H1 (cell line): ENCODE results near the gene PPP2R2B. TPM values are rescaled to one million over a fixed set of nuclear protein-coding genes. Genes with fewer than 3 reads are reported as not detected.

Experiments
- CTCF ChIA-PET: fragments of 300-600 bp; sonication (Branson Sonifier 250); formaldehyde crosslinking; loops from one replicate; lab custom pipeline; 2021; ENCODE audit not compliant: partially characterized antibody; lab: Charles Lee
- POLR2A ChIA-PET: fragments of 300-600 bp; sonication (Branson Sonifier 250); formaldehyde crosslinking; loops from one replicate; lab custom pipeline; 2021; ENCODE audit warnings: inconsistent platforms; ENCODE audit not compliant: partially characterized antibody; lab: Charles Lee
- DNase-seq, 2 experiments: peaks; one replicate each; pipeline versions ENCODE4 v3.0.0 to v3.0.0-alpha.2; 2010 to 2022; ENCODE audit warnings: low spot score in 2 of 2, low read depth in 1 of 2, mixed read lengths in 1 of 2
- FAIRE-seq: peaks from 2 replicates; lab custom pipeline; 2011; peaks lifted over from hg19 to GRCh38; lab: Jason Lieb, UNC
- H2AFZ ChIP-seq: 2 replicates; pipeline ENCODE4 v1.8.1; 2012; ENCODE audit warnings: low read length, inconsistent platforms
- H2AK5ac ChIP-seq: 2 replicates; pipeline ENCODE4 v1.6.1; 2013; ENCODE audit warnings: low read depth, low read length
- H2BK120ac ChIP-seq: replicated peaks from 2 replicates; pipeline ENCODE3; 2013; ENCODE audit warnings: low read depth, low read length, inconsistent platforms
- H2BK12ac ChIP-seq: 2 replicates; pipeline ENCODE4 v1.6.1; 2013; ENCODE audit warnings: low read depth, low read length
- H2BK15ac ChIP-seq: 2 replicates; pipeline ENCODE4 v1.6.1; 2013; ENCODE audit warnings: low read length
- H2BK20ac ChIP-seq: 2 replicates; pipeline ENCODE4 v1.6.1; 2013; ENCODE audit warnings: low read length
- H2BK5ac ChIP-seq: 2 replicates; pipeline ENCODE4 v1.6.1; 2013; ENCODE audit warnings: low read depth, low read length
- H3K14ac ChIP-seq: 2 replicates; pipeline ENCODE4 v1.6.1; 2013; ENCODE audit warnings: inconsistent platforms; ENCODE audit not compliant: insufficient read length
- H3K18ac ChIP-seq: 2 replicates; pipeline ENCODE4 v1.6.1; 2013; ENCODE audit warnings: low read length; ENCODE audit errors: extremely low read depth
- H3K23ac ChIP-seq: 2 replicates; pipeline ENCODE4 v1.6.1; 2013; ENCODE audit warnings: inconsistent platforms; ENCODE audit not compliant: insufficient read length
- H3K23me2 ChIP-seq: 2 replicates; pipeline ENCODE4 v1.6.1; 2013; ENCODE audit warnings: low read depth, low read length
- H3K27ac ChIP-seq: 2 replicates; pipeline ENCODE4 v1.6.1; 2011; ENCODE audit warnings: low read depth, low read length, inconsistent platforms
- H3K27me3 ChIP-seq, 4 experiments: replicated peaks in 1 of 4; 1 replicate in 1 of 4; 2 replicates in 3 of 4; pipeline versions ENCODE4 v1.6.1 to v1.8.1; 2011 to 2013; ENCODE audit warnings: low read length in 3 of 4, mild to moderate bottlenecking in 3 of 4, inconsistent platforms in 2 of 4, mixed read lengths in 2 of 4, moderate library complexity in 1 of 4; ENCODE audit not compliant: control insufficient read depth in 3 of 4, insufficient read depth in 3 of 4; ENCODE audit errors: extremely low read depth in 1 of 4
- H3K36me3 ChIP-seq, 4 experiments: 2 replicates each; pipeline versions ENCODE4 v1.6.1 to v1.8.1; 2011 to 2013; ENCODE audit warnings: mild to moderate bottlenecking in 4 of 4, low read length in 3 of 4, moderate library complexity in 2 of 4, control low read depth in 1 of 4, inconsistent platforms in 1 of 4; ENCODE audit not compliant: insufficient read depth in 4 of 4, control insufficient read depth in 2 of 4
- H3K4ac ChIP-seq: replicated peaks from 2 replicates; pipeline ENCODE3; 2013; ENCODE audit warnings: low read length, low read depth, mixed read lengths, inconsistent platforms; ENCODE audit not compliant: insufficient read length
- H3K4me1 ChIP-seq, 4 experiments: replicated peaks in 1 of 4; 1 replicate in 1 of 4; 2 replicates in 3 of 4; pipeline versions ENCODE4 v1.6.1 to v1.8.1; 2011 to 2013; ENCODE audit warnings: low read length in 3 of 4, inconsistent platforms in 2 of 4, mixed read lengths in 1 of 4; ENCODE audit not compliant: insufficient read depth in 4 of 4, control insufficient read depth in 3 of 4
- H3K4me2 ChIP-seq, 2 experiments: 2 replicates each; pipeline versions ENCODE4 v1.6.1 to v1.8.1; 2011 to 2013; ENCODE audit warnings: low read depth in 2 of 2, low read length in 2 of 2, control low read depth in 1 of 2, inconsistent platforms in 1 of 2, mild to moderate bottlenecking in 1 of 2; ENCODE audit not compliant: insufficient read depth in 1 of 2
- H3K4me3 ChIP-seq, 4 experiments: fragments of 200-600, 300-600 bp in 1 of 4; sonication (generic), shearing (Covaris generic), sonication (Bioruptor Twin) in 1 of 4; 2 replicates each; pipeline versions ENCODE4 v1.5.1 to v1.8.1; 2011 to 2016; ENCODE audit warnings: low read length in 4 of 4, low read depth in 3 of 4, control low read depth in 2 of 4, inconsistent platforms in 2 of 4, mild to moderate bottlenecking in 2 of 4, mixed read lengths in 1 of 4, moderate library complexity in 1 of 4; ENCODE audit not compliant: insufficient read depth in 2 of 4; ENCODE audit errors: extremely low read depth in 1 of 4
- H3K56ac ChIP-seq: replicated peaks from 2 replicates; pipeline ENCODE3; 2013; ENCODE audit warnings: low read depth, mild to moderate bottlenecking, mixed read lengths, low read length, inconsistent platforms; ENCODE audit not compliant: insufficient read length
- H3K79me1 ChIP-seq: 2 replicates; pipeline ENCODE4 v1.6.1; 2013; ENCODE audit warnings: low read depth, low read length, control low read depth
- H3K79me2 ChIP-seq, 2 experiments: 2 replicates each; pipeline versions ENCODE4 v1.6.1 to v1.8.1; 2012 to 2013; ENCODE audit warnings: low read length in 2 of 2, mild to moderate bottlenecking in 2 of 2, inconsistent platforms in 1 of 2; ENCODE audit not compliant: insufficient read depth in 2 of 2, control insufficient read depth in 1 of 2
- H3K9ac ChIP-seq, 4 experiments: replicated peaks in 1 of 4; 1 replicate in 1 of 4; 2 replicates in 3 of 4; pipeline versions ENCODE4 v1.6.1 to v1.8.1; 2011 to 2013; ENCODE audit warnings: low read depth in 3 of 4, low read length in 3 of 4, control low read depth in 2 of 4, mild to moderate bottlenecking in 2 of 4, moderate library complexity in 2 of 4, inconsistent platforms in 1 of 4; ENCODE audit errors: extremely low read depth in 1 of 4
- H3K9me3 ChIP-seq, 2 experiments: 2 replicates each; pipeline versions ENCODE4 v1.6.1 to v1.8.1; 2012 to 2013; ENCODE audit warnings: mild to moderate bottlenecking in 2 of 2, moderate library complexity in 2 of 2, control low read depth in 1 of 2, inconsistent platforms in 1 of 2, low read depth in 1 of 2, low read length in 1 of 2, mixed read lengths in 1 of 2; ENCODE audit not compliant: insufficient read depth in 2 of 2
- H4K20me1 ChIP-seq, 2 experiments: replicated peaks in 1 of 2; 2 replicates each; pipeline versions ENCODE3 to v1.8.1; 2011 to 2013; ENCODE audit warnings: inconsistent platforms in 2 of 2, low read length in 2 of 2, mild to moderate bottlenecking in 1 of 2; ENCODE audit not compliant: insufficient read depth in 2 of 2, control insufficient read depth in 1 of 2
- H4K5ac ChIP-seq: 2 replicates; pipeline ENCODE4 v1.6.1; 2013; ENCODE audit warnings: low read length, low read depth, mixed read lengths, inconsistent platforms; ENCODE audit not compliant: insufficient read length
- H4K8ac ChIP-seq: 2 replicates; pipeline ENCODE4 v1.8.0; 2013; ENCODE audit warnings: mild to moderate bottlenecking, moderate library complexity, low read length, inconsistent platforms; ENCODE audit not compliant: insufficient read depth; ENCODE audit errors: extremely low read depth
- H4K91ac ChIP-seq: replicated peaks from 2 replicates; pipeline ENCODE3; 2013; ENCODE audit warnings: low read length, mixed read lengths, inconsistent platforms; ENCODE audit not compliant: insufficient read length
- ATF3 ChIP-seq: IDR thresholded peaks from 2 replicates; pipeline ENCODE4 v1.6.1; 2011; ENCODE audit warnings: low read depth, mild to moderate bottlenecking, low read length; ENCODE audit not compliant: insufficient read depth
- CTBP2 ChIP-seq: IDR thresholded peaks from 2 replicates; pipeline ENCODE4 v1.7.0; 2011; ENCODE audit warnings: borderline replicate concordance, mild to moderate bottlenecking, moderate library complexity, mixed read lengths, low read length; ENCODE audit not compliant: insufficient read depth, insufficient read length
- CTCF ChIP-seq, 3 experiments: IDR thresholded peaks; 1 replicate in 2 of 3; 2 replicates in 1 of 3; pipeline versions ENCODE4 v1.5.1 to v1.6.1; 2011; ENCODE audit warnings: low read length in 3 of 3, mild to moderate bottlenecking in 3 of 3, inconsistent platforms in 2 of 3, low read depth in 1 of 3, moderate library complexity in 1 of 3; ENCODE audit not compliant: insufficient read depth in 1 of 3; ENCODE audit errors: control extremely low read depth in 1 of 3
- GTF2F1 ChIP-seq: IDR thresholded peaks from 2 replicates; pipeline ENCODE4 v1.6.1; 2012; ENCODE audit warnings: low read depth, low read length, improper control_type of control experiment, borderline replicate concordance
- POU5F1 ChIP-seq: IDR thresholded peaks from 2 replicates; pipeline ENCODE4 v1.6.1; 2011; ENCODE audit warnings: low read depth, mild to moderate bottlenecking, low read length, moderate library complexity
- RXRA ChIP-seq: IDR thresholded peaks from 2 replicates; pipeline ENCODE4 v1.6.1; 2011; ENCODE audit warnings: low read depth, mild to moderate bottlenecking, low read length, moderate library complexity; ENCODE audit not compliant: insufficient read depth
- SAP30 ChIP-seq: fragments of 300-600 bp; sonication (generic); IDR thresholded peaks from 2 replicates; pipeline ENCODE4 v1.7.1; 2012; ENCODE audit warnings: low read length, moderate library complexity, mild to moderate bottlenecking, inconsistent platforms; ENCODE audit not compliant: insufficient read depth, insufficient replicate concordance
- SP4 ChIP-seq: IDR thresholded peaks from 2 replicates; pipeline ENCODE4 v1.6.1; 2012; ENCODE audit warnings: low read length, inconsistent platforms
- SRF ChIP-seq: IDR thresholded peaks from 2 replicates; pipeline ENCODE4 v1.6.1; 2011; ENCODE audit warnings: mild to moderate bottlenecking, low read depth, low read length, moderate library complexity
- TAF7 ChIP-seq: optimal IDR thresholded peaks from 2 replicates; pipeline ENCODE3; 2011; ENCODE audit warnings: low read depth, mild to moderate bottlenecking, inconsistent platforms, low read length, moderate library complexity, borderline replicate concordance
- YY1 ChIP-seq: IDR thresholded peaks from 2 replicates; pipeline ENCODE4 v1.6.1; 2011; ENCODE audit warnings: low read depth, mild to moderate bottlenecking, low read length
- WGBS, 2 experiments: shearing (Covaris generic) in 1 of 2; methylation state at CpG; one replicate each; pipeline versions ENCODE4 v1.1.6 to v1.1.7; 2013 to 2015; ENCODE audit warnings: low lambda C conversion rate in 2 of 2, mixed read lengths in 2 of 2, inconsistent platforms in 1 of 2, low coverage in 1 of 2, missing lambda C conversion rate in 1 of 2; ENCODE audit not compliant: insufficient replicate concordance in 2 of 2, insufficient coverage in 1 of 2, insufficient read length in 1 of 2; ENCODE audit errors: extremely low coverage in 1 of 2, missing lambda C conversion rate in 1 of 2; 5-methylcytosine and 5-hydroxymethylcytosine counted together
- polyA plus RNA-seq, 7 experiments: library from polyadenylated mRNA; depleted of rRNA in 3 of 7; stranded (reverse) in 5 of 7; unstranded in 2 of 7; fragments of >200 nt in 5 of 7; fragments of 200-250 nt in 2 of 7; gene quantifications; 1 replicate in 5 of 7; 2 replicates in 1 of 7; 4 replicates in 1 of 7; pipeline versions ENCODE4 v1.2.1 to v1.2.3, GENCODE V29; 2011 to 2013; ENCODE audit warnings: missing spikeins in 2 of 7, mixed read lengths in 2 of 7
- total RNA-seq: library from RNA; stranded (reverse); fragmentation: NEBNext Ultra II Directional; extraction: Animal tissue kit (Norgen Biotek cat#: 25700); gene quantifications from 2 replicates; pipeline ENCODE4 v1.2.1, GENCODE V29; 2021

Gene PPP2R2B
- total and polyA plus RNA-seq, 2 of the 8 experiments (the other 6 are each of a cell fraction or from before 2014, with no cell fraction given): 21.1 to 37.1 TPM

- ChIA-PET CTCF (interaction anchor here (1.2 to 1.5 kb wide), 2 partner anchors 19 to 604 kb away, joined by 4 to 5 read pairs; no protein-coding TSS in a partner anchor), POLR2A (no interaction called here)
- H3K4me1 ChIP-seq: no peaks in the 10 kb centered on the region
- H4K91ac ChIP-seq: no peak overlapping the region
- DNase-seq: no peak
- no peak for FAIRE-seq
- no peak overlapping the region for H2AFZ ChIP-seq
- H2BK5ac ChIP-seq: no peak overlapping the region
- no peak overlapping the region for H3K56ac ChIP-seq
- H3K18ac ChIP-seq: no peak overlapping the region
- H3K23ac ChIP-seq: no peak overlapping the region
- no peak overlapping the region for H3K27ac ChIP-seq
- no peaks in the 10 kb centered on the region for H3K23me2 ChIP-seq
- H2BK20ac ChIP-seq: no peak overlapping the region
- H3K79me1 ChIP-seq: no peaks in the 10 kb centered on the region
- no peaks in the 10 kb centered on the region for H4K20me1 ChIP-seq
- H4K5ac ChIP-seq: no peak overlapping the region
- no peak overlapping the region for H3K4me3 ChIP-seq
- H3K9me3 ChIP-seq: no peaks in the 10 kb centered on the region
- no peak overlapping the region for H3K4me2 ChIP-seq
- no peak overlapping the region for H2BK120ac ChIP-seq
- no peak overlapping the region for H2AK5ac ChIP-seq
- no peaks in the 10 kb centered on the region for H3K27me3 ChIP-seq
- 83% methylated on average over 2 of the region's 2 CpGs; no CpG with 5 or more reads in 1 of the 2 experiments for WGBS, 2 experiments
- no peak overlapping the region for H2BK12ac ChIP-seq
- H3K14ac ChIP-seq: no peak overlapping the region
- no peak overlapping the region for H2BK15ac ChIP-seq
- no peaks in the 10 kb centered on the region; a peak in 1 of 8 replicates for H3K36me3 ChIP-seq
- no peaks in the 10 kb centered on the region; a peak in 1 of 4 replicates for H3K79me2 ChIP-seq
- H3K4ac ChIP-seq: no peak overlapping the region
- no peak overlapping the region for H4K8ac ChIP-seq
- no peak for TF ChIP-seq ATF3
- TF ChIP-seq SP4: no peak
- TF ChIP-seq TAF7: no peak
- TF ChIP-seq GTF2F1: no peak
- no peak for TF ChIP-seq SRF
- no peak for TF ChIP-seq SAP30
- TF ChIP-seq CTCF (IDR thresholded peaks at IDR 0.05; ENCODE audit: control extremely low read depth in 1 of 3, insufficient read depth in 1 of 3, low read depth in 1 of 3, low read length in 3 of 3): no peak
- TF ChIP-seq YY1: no peak
- TF ChIP-seq RXRA: no peak
- no peak for TF ChIP-seq CTBP2
- TF ChIP-seq POU5F1: no peak
- H3K9ac ChIP-seq: no peak overlapping the region
Measured at GRCh38 chr5:146584750-146585149, 293.8 kb downstream of the PPP2R2B start.
